ENCODE data around the gene CYP1B1.

DNA sequence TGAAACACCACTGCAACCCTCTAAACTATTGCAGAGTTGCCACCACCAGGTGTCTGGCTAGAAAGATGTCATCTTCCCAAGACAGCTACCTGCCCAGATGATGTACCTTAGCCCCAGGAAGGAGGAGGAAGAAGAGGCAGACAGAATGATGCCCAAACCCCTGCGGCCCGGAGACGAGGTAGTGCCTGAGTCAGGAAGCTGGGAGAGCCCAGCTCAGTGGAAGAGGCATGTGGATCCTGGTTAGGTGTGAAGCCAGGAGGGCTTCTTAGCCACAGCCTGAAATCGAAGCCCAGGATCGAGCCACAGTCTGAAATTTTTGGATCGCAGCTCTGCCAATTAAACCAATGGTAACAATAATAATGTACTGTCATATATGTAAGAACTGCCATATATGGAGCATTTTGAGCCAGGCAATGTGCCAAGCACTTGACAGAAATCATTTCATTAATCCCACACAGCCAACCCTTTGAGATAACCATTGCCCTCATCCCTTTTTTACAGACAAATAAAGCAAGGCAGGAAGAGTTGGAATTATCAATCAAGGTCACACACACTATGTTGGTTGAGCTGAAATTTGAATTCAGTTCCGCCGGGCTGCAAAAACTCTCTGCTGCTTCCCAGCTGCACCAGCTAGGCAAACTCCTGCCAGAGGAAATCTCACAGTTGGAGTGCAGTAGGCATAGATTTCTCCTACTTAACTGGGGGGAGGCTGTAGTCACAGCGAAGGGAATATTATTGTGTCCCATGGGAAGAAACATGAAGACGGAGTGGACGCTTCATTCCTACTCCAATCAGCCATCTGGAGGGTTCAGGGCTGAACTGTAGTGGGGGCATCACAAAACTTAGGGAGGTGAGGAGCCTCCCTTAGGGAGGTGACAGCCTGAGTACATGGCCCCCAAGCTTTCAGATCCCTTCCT, 19.4 kb upstream of the CYP1B1 start:
- TF ChIP-seq, protein P1, sequence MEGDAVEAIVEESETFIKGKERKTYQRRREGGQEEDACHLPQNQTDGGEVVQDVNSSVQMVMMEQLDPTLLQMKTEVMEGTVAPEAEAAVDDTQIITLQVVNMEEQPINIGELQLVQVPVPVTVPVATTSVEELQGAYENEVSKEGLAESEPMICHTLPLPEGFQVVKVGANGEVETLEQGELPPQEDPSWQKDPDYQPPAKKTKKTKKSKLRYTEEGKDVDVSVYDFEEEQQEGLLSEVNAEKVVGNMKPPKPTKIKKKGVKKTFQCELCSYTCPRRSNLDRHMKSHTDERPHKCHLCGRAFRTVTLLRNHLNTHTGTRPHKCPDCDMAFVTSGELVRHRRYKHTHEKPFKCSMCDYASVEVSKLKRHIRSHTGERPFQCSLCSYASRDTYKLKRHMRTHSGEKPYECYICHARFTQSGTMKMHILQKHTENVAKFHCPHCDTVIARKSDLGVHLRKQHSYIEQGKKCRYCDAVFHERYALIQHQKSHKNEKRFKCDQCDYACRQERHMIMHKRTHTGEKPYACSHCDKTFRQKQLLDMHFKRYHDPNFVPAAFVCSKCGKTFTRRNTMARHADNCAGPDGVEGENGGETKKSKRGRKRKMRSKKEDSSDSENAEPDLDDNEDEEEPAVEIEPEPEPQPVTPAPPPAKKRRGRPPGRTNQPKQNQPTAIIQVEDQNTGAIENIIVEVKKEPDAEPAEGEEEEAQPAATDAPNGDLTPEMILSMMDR (conservative IDR thresholded peaks at IDR 0.05 in 1 of 2, IDR thresholded peaks at IDR 0.05 in 1 of 2; ENCODE audit: extremely low read depth in 1 of 2, insufficient read depth in 1 of 2, low read depth in 1 of 2, low read length in 2 of 2): no peak
- TF ChIP-seq EZH2 (IDR thresholded peaks at IDR 0.05; ENCODE audit: borderline replicate concordance, low read length): no peak

Measured in mammary epithelial cell (primary cell).